ENCODE measurements around the gene C1QTNF9. TPM values are rescaled to one million over a fixed set of nuclear protein-coding genes. Genes with fewer than 3 reads are reported as not detected.

Gene C1QTNF9
- total RNA-seq, 1 donor from 2014 or later, result not detected

DNA sequence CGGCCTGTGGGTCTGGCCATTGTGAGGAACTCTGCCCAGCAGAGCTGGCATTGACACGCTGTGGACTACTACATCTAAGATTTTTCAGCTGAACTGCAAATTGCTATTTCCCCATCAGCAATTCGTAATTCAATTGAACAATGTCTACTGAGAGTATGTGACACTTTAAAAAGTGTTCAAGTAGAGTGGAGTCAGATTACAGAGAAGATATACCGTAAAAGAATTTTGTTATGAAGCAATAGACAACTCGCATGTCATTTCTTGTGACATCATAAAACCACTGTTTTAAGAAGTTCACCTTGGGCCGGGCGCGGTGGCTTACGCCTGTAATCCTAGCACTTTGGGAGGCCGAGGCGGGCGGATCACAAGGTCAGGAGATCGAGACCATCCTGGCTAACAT is 32.5 kb upstream of the C1QTNF9 start:
- Mint-ChIP-seq H3K4me3 (ENCODE audit: unreplicated experiment) (no peak overlapping the region), H3K9me3 (ENCODE audit: low read depth) (no peaks in the 10 kb centered on the region), H3K4me1 (ENCODE audit: low read depth) (peaks cover 11% of the 10 kb centered on the region), H3K27me3 (ENCODE audit: low read depth) (no peaks in the 10 kb centered on the region), H3K27ac (ENCODE audit: unreplicated experiment) (no peak overlapping the region), H3K36me3 (ENCODE audit: low read depth) (no peaks in the 10 kb centered on the region)
- TF ChIP-seq, protein P1, sequence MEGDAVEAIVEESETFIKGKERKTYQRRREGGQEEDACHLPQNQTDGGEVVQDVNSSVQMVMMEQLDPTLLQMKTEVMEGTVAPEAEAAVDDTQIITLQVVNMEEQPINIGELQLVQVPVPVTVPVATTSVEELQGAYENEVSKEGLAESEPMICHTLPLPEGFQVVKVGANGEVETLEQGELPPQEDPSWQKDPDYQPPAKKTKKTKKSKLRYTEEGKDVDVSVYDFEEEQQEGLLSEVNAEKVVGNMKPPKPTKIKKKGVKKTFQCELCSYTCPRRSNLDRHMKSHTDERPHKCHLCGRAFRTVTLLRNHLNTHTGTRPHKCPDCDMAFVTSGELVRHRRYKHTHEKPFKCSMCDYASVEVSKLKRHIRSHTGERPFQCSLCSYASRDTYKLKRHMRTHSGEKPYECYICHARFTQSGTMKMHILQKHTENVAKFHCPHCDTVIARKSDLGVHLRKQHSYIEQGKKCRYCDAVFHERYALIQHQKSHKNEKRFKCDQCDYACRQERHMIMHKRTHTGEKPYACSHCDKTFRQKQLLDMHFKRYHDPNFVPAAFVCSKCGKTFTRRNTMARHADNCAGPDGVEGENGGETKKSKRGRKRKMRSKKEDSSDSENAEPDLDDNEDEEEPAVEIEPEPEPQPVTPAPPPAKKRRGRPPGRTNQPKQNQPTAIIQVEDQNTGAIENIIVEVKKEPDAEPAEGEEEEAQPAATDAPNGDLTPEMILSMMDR (IDR thresholded peaks at IDR 0.05), result no peak
- no peak for DNase-seq (ENCODE audit: low spot score)

DNA sequence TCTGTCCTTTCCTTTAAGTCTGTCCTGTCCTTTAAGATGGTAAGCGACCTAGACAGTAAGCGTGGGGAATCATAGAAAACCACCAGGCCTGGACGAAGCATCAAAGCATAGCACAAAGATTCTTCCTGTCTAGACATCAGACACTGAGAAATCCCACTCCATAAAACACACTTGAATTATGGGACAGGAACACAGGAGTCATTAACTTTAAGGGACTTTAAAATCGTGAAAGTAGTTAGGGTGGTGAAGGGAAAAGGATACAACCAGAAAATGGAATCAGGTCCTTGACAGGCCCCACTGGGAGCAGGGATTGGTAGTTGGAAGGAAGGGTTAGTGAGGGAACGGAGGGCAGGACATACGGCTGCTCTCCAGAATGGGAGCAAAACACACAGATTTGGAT is 31.6 kb upstream of the C1QTNF9 start:
- no peak overlapping the region for H3K27ac Mint-ChIP-seq (ENCODE audit: unreplicated experiment)
- TF ChIP-seq, protein P1 (IDR thresholded peaks at IDR 0.05), result no peak
- H3K4me3 Mint-ChIP-seq (ENCODE audit: unreplicated experiment), result no peak overlapping the region
- H3K36me3 Mint-ChIP-seq (ENCODE audit: low read depth), result no peaks in the 10 kb centered on the region
- H3K27me3 Mint-ChIP-seq (ENCODE audit: low read depth), result no peaks in the 10 kb centered on the region
- DNase-seq (ENCODE audit: low spot score), result no peak
- H3K9me3 Mint-ChIP-seq (ENCODE audit: low read depth), result no peaks in the 10 kb centered on the region
- H3K4me1 Mint-ChIP-seq (ENCODE audit: low read depth), result peaks cover 2% of the 10 kb centered on the region

DNA sequence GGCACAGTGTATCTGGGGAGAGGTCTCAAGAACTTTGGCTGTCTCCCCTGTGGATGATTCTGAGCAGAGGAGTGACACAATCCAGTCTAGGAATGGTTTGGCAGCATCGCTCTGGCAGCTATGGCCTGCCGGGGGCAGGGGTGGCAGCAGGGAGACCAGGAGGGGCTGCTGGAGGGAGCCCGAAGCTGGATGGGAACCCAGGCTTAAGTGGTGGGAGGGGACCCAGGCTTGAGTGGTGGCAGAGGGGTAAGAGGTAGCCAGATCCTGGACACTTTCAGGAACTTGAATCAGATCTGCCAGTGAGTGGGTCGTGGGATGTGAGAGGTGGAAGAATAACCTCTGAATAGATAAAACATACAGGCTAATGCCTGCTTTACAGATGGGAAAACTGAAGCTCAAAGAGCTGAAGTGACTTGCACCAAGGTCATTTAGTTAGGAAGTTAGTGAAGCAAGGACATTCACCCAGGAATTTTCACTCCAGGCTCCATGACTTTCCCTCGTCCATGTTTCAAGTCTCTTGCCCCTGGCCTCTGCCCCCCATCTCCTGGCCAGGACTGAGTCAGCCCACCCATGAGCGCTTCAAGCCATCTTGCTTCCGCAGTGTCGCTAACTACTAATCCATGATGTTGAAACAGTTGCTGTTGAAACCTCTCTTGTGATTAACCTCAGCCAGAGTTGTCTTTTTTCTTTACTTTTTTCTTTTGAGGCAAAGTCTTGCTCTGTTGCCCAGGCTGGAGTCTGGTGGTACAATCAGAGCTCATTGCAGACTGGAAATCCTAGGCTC is 29.9 kb upstream of the C1QTNF9 start:
- TF ChIP-seq, protein P1 (IDR thresholded peaks at IDR 0.05), result no peak
- Mint-ChIP-seq H3K4me1 (ENCODE audit: low read depth) (no peaks in the 10 kb centered on the region), H3K27ac (ENCODE audit: unreplicated experiment) (no peak overlapping the region), H3K36me3 (ENCODE audit: low read depth) (peaks cover under 1% of the 10 kb centered on the region), H3K27me3 (ENCODE audit: low read depth) (no peaks in the 10 kb centered on the region), H3K9me3 (ENCODE audit: low read depth) (no peaks in the 10 kb centered on the region), H3K4me3 (ENCODE audit: unreplicated experiment) (no peak overlapping the region)
- no peak for DNase-seq (ENCODE audit: low spot score)

DNA sequence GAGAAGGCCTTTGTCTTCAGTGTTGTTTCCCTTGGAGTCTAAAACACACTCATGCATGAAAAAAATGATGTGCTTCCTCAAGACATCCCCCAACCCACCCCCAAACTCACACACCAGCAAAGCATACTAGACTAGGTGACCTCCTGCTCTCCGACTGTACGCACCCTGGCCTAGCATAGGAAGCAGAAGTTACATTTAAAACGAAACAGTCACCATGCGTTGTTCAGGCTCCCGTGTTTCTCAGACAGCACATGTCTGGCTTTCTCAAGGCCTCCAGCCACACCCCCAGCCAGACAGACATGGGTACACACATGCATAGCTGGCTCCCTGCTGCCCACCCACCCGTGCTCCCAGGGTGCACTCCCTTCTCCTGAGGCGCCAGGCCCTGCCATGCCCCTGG is 28.7 kb upstream of the C1QTNF9 start:
- no peak for DNase-seq (ENCODE audit: low spot score)
- Mint-ChIP-seq H3K4me1 (ENCODE audit: low read depth) (no peaks in the 10 kb centered on the region), H3K9me3 (ENCODE audit: low read depth) (no peaks in the 10 kb centered on the region), H3K4me3 (ENCODE audit: unreplicated experiment) (no peak overlapping the region), H3K27me3 (ENCODE audit: low read depth) (no peaks in the 10 kb centered on the region), H3K36me3 (ENCODE audit: low read depth) (peaks cover 2% of the 10 kb centered on the region), H3K27ac (ENCODE audit: unreplicated experiment) (no peak overlapping the region)
- TF ChIP-seq, protein P1 (IDR thresholded peaks at IDR 0.05), result no peak

DNA sequence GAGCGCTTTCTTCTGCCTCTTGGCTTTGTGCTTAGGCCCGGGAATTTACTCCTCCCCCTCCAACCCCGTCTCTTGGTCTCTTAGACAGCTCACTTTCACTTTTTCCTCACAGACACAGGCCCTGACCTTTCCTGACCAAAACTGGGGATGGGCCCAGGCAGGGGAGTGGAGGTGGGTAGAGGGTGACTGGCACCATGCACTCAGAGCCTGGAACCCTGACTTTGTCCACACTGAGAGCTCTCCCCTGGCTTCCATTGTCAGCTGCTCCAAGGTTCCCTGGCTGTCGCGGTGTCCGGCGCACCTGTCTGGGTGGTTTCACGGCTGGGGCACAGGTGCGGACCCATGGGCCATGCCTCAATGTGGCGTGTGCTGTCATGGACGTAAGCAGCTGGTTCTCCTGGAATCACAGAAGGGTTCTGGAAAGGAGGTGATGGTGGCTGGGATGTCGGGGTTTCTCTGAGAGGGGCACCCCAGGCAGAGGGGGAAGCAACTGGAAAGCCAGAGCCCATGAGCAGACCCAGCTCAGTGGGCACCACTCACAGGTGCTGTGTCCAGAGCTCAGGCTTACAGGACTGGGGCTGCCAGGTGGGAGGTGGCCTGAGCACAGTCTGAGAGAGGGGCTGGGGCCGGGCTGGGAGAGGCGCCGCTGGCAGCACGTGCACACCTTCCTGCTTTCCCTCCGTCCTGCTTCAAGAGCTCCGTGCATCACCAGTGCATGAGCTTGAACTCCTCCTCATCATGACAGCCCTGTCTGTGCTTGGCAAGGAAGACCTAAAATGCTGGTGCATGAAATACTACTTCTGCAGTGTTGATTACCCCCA is 28.0 kb upstream of the C1QTNF9 start:
- Mint-ChIP-seq H3K4me1 (ENCODE audit: low read depth) (no peaks in the 10 kb centered on the region), H3K36me3 (ENCODE audit: low read depth) (peaks cover 7% of the 10 kb centered on the region), H3K4me3 (ENCODE audit: unreplicated experiment) (no peak overlapping the region), H3K27ac (ENCODE audit: unreplicated experiment) (no peak overlapping the region), H3K9me3 (ENCODE audit: low read depth) (no peaks in the 10 kb centered on the region), H3K27me3 (ENCODE audit: low read depth) (no peaks in the 10 kb centered on the region)
- TF ChIP-seq, protein P1 (IDR thresholded peaks at IDR 0.05), result no peak
- no peak for DNase-seq (ENCODE audit: low spot score)

Measured in chondrocyte (in vitro differentiated cells).